PC-9 (cell line): Measurements from ENCODE around the gene RFWD3.

Experiments
- EZH2 ChIP-seq: fragments of 200-600 bp; sonication (generic); IDR thresholded peaks from 2 replicates; pipeline ENCODE4 v1.8.0; 2017; ENCODE audit warnings: antibody characterized with exemption, low read depth
- TF ChIP-seq, protein P1 (sequence below): fragments of 200-600 bp; sonication (generic); conservative IDR thresholded peaks from 2 replicates; pipeline ENCODE4 v1.6.1; 2017; ENCODE audit warnings: mixed run types, antibody characterized with exemption, mild to moderate bottlenecking, moderate library complexity

- TF ChIP-seq, protein P1, sequence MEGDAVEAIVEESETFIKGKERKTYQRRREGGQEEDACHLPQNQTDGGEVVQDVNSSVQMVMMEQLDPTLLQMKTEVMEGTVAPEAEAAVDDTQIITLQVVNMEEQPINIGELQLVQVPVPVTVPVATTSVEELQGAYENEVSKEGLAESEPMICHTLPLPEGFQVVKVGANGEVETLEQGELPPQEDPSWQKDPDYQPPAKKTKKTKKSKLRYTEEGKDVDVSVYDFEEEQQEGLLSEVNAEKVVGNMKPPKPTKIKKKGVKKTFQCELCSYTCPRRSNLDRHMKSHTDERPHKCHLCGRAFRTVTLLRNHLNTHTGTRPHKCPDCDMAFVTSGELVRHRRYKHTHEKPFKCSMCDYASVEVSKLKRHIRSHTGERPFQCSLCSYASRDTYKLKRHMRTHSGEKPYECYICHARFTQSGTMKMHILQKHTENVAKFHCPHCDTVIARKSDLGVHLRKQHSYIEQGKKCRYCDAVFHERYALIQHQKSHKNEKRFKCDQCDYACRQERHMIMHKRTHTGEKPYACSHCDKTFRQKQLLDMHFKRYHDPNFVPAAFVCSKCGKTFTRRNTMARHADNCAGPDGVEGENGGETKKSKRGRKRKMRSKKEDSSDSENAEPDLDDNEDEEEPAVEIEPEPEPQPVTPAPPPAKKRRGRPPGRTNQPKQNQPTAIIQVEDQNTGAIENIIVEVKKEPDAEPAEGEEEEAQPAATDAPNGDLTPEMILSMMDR = no peak
- no peak for TF ChIP-seq EZH2
These were observed 8.6 kb downstream of the RFWD3 start for GRCh38 chr16:74657870-74658642.
